HAP-1 (cell line): ENCODE results near the gene GPR142.
"Not testable (repeated sequence)": the region's sequence is repeated elsewhere in the genome, so short reads cannot be mapped to it uniquely, and the experiment has no call there.

Experiments
- DNase-seq, 2 experiments: peaks; one replicate each; pipeline ENCODE4 v3.0.0-alpha.2; 2016 to 2020; ENCODE audit warnings: low spot score in 2 of 2
- H3K27me3 ChIP-seq: fragments of 250-450 bp; sonication (Bioruptor Pico); 2 replicates; pipeline ENCODE4 v1.5.1; 2020; ENCODE audit warnings: low read depth, mild to moderate bottlenecking, moderate library complexity
- H3K36me3 ChIP-seq: fragments of 250-450 bp; sonication (Bioruptor Pico); replicated peaks from 2 replicates; pipeline ENCODE4 v1.5.1; 2020; ENCODE audit warnings: mild to moderate bottlenecking
- H3K4me1 ChIP-seq: fragments of 250-450 bp; sonication (Bioruptor Pico); 2 replicates; pipeline ENCODE4 v1.5.1; 2020; ENCODE audit warnings: mild to moderate bottlenecking
- H3K4me3 ChIP-seq: fragments of 250-450 bp; sonication (Bioruptor Pico); 2 replicates; pipeline ENCODE4 v1.5.1; 2020; ENCODE audit warnings: mild to moderate bottlenecking, moderate library complexity
- H3K9me3 ChIP-seq: fragments of 250-450 bp; sonication (Bioruptor Pico); 2 replicates; pipeline ENCODE4 v1.5.1; 2020; ENCODE audit warnings: mild to moderate bottlenecking, moderate library complexity
- in situ Hi-C: fragments of 300-500 bp; cut with MboI; formaldehyde crosslinking; loops from 3 replicates; pipeline ENCODE4 v1.14.3; 2020; ENCODE audit warnings: low sequenced_read_pairs, inconsistent platforms, mixed read lengths

The GPR142 gene

GRCh38 chr17:74404218-74404617 is 36.9 kb downstream of the GPR142 start:
- in situ Hi-C loops: no loop called here
- H3K36me3 ChIP-seq: no peaks in the 10 kb centered on the region
- H3K9me3 ChIP-seq: no peaks in the 10 kb centered on the region
- H3K4me1 ChIP-seq: no peaks in the 10 kb centered on the region
- no peaks in the 10 kb centered on the region for H3K27me3 ChIP-seq
- no peak for DNase-seq
- H3K4me3 ChIP-seq: no peak overlapping the region

GRCh38 chr17:74404789-74405188 is 37.5 kb downstream of the GPR142 start:
- in situ Hi-C loops: no loop called here
- H3K4me3 ChIP-seq: no peak overlapping the region
- no peak for DNase-seq
- H3K27me3 ChIP-seq: no peaks in the 10 kb centered on the region
- H3K9me3 ChIP-seq: no peaks in the 10 kb centered on the region
- H3K4me1 ChIP-seq: no peaks in the 10 kb centered on the region
- no peaks in the 10 kb centered on the region for H3K36me3 ChIP-seq

- DNase-seq, H3K27me3 ChIP-seq, H3K36me3 ChIP-seq, in situ Hi-C loops, H3K4me1 ChIP-seq, H3K9me3 ChIP-seq, H3K4me3 ChIP-seq: not testable (repeated sequence)
Observed at GRCh38 chr17:74405311-74405710, 38.0 kb downstream of the GPR142 start.

GRCh38 chr17:74407384-74407783 is 40.1 kb downstream of the GPR142 start:
- H3K27me3 ChIP-seq: no peaks in the 10 kb centered on the region
- no peak for DNase-seq
- in situ Hi-C loops: no loop called here
- no peak overlapping the region for H3K4me3 ChIP-seq
- no peaks in the 10 kb centered on the region for H3K36me3 ChIP-seq
- H3K4me1 ChIP-seq: no peaks in the 10 kb centered on the region
- no peaks in the 10 kb centered on the region for H3K9me3 ChIP-seq

GRCh38 chr17:74408262-74408661 is 41.0 kb downstream of the GPR142 start:
- DNase-seq: no peak
- no peaks in the 10 kb centered on the region for H3K36me3 ChIP-seq
- in situ Hi-C loops: no loop called here
- H3K4me3 ChIP-seq: no peak overlapping the region
- no peaks in the 10 kb centered on the region for H3K9me3 ChIP-seq
- H3K27me3 ChIP-seq: no peaks in the 10 kb centered on the region
- no peaks in the 10 kb centered on the region for H3K4me1 ChIP-seq

GRCh38 chr17:74408815-74409214 is 41.5 kb downstream of the GPR142 start:
- Histone ChIP-seq H3K9me3 (no peaks in the 10 kb centered on the region), H3K4me1 (no peaks in the 10 kb centered on the region), H3K36me3 (no peaks in the 10 kb centered on the region), H3K4me3 (no peak overlapping the region), H3K27me3 (no peaks in the 10 kb centered on the region)
- in situ Hi-C loops: no loop called here
- DNase-seq: no peak

- no peak for DNase-seq
- in situ Hi-C loops: no loop called here
- H3K27me3 ChIP-seq: no peaks in the 10 kb centered on the region
- H3K4me3 ChIP-seq: no peak overlapping the region
- no peaks in the 10 kb centered on the region for H3K4me1 ChIP-seq
- no peaks in the 10 kb centered on the region for H3K36me3 ChIP-seq
- H3K9me3 ChIP-seq: no peaks in the 10 kb centered on the region
Observed at GRCh38 chr17:74410001-74410443, 42.7 kb downstream of the GPR142 start.

- DNase-seq: no peak
- in situ Hi-C loops: no loop called here
- no peaks in the 10 kb centered on the region for H3K4me1 ChIP-seq
- H3K36me3 ChIP-seq: no peaks in the 10 kb centered on the region
- no peaks in the 10 kb centered on the region for H3K9me3 ChIP-seq
- no peaks in the 10 kb centered on the region for H3K27me3 ChIP-seq
- H3K4me3 ChIP-seq: no peak overlapping the region
Observed at GRCh38 chr17:74412581-74412980, 45.3 kb downstream of the GPR142 start.

- DNase-seq: no peak
- Histone ChIP-seq H3K36me3 (no peaks in the 10 kb centered on the region), H3K4me1 (no peaks in the 10 kb centered on the region), H3K27me3 (no peaks in the 10 kb centered on the region), H3K9me3 (no peaks in the 10 kb centered on the region), H3K4me3 (no peak overlapping the region)
- in situ Hi-C loops: no loop called here
Observed at GRCh38 chr17:74413491-74413890, 46.2 kb downstream of the GPR142 start.

GRCh38 chr17:74414510-74414909 is 47.2 kb downstream of the GPR142 start:
- H3K9me3 ChIP-seq: no peaks in the 10 kb centered on the region
- no peaks in the 10 kb centered on the region for H3K36me3 ChIP-seq
- in situ Hi-C loops: no loop called here
- H3K4me1 ChIP-seq: no peaks in the 10 kb centered on the region
- no peak for DNase-seq
- H3K27me3 ChIP-seq: no peaks in the 10 kb centered on the region
- no peak overlapping the region for H3K4me3 ChIP-seq

- no peak overlapping the region for H3K4me3 ChIP-seq
- no peaks in the 10 kb centered on the region for H3K9me3 ChIP-seq
- H3K27me3 ChIP-seq: no peaks in the 10 kb centered on the region
- in situ Hi-C loops: no loop called here
- H3K36me3 ChIP-seq: no peaks in the 10 kb centered on the region
- no peaks in the 10 kb centered on the region for H3K4me1 ChIP-seq
- DNase-seq: no peak
Observed at GRCh38 chr17:74415608-74416396, 48.5 kb downstream of the GPR142 start.

- in situ Hi-C loops: no loop called here
- no peaks in the 10 kb centered on the region for H3K36me3 ChIP-seq
- H3K4me1 ChIP-seq: no peaks in the 10 kb centered on the region
- H3K4me3 ChIP-seq: no peak overlapping the region
- H3K9me3 ChIP-seq: no peaks in the 10 kb centered on the region
- DNase-seq: no peak
- no peaks in the 10 kb centered on the region for H3K27me3 ChIP-seq
Observed at GRCh38 chr17:74417178-74418045, 50.1 kb downstream of the GPR142 start.

- Histone ChIP-seq H3K4me1 (no peaks in the 10 kb centered on the region), H3K36me3 (no peaks in the 10 kb centered on the region), H3K9me3 (no peaks in the 10 kb centered on the region), H3K4me3 (no peak overlapping the region), H3K27me3 (no peaks in the 10 kb centered on the region)
- in situ Hi-C loops: no loop called here
- DNase-seq: no peak
Observed at GRCh38 chr17:74419928-74420411, 52.7 kb downstream of the GPR142 start.
